Measurements from ENCODE around the gene KLHL21.
"Not testable (repeated sequence)": the region's sequence is repeated elsewhere in the genome, so short reads cannot be mapped to it uniquely, and the experiment has no call there.

KLHL21 gene

DNA sequence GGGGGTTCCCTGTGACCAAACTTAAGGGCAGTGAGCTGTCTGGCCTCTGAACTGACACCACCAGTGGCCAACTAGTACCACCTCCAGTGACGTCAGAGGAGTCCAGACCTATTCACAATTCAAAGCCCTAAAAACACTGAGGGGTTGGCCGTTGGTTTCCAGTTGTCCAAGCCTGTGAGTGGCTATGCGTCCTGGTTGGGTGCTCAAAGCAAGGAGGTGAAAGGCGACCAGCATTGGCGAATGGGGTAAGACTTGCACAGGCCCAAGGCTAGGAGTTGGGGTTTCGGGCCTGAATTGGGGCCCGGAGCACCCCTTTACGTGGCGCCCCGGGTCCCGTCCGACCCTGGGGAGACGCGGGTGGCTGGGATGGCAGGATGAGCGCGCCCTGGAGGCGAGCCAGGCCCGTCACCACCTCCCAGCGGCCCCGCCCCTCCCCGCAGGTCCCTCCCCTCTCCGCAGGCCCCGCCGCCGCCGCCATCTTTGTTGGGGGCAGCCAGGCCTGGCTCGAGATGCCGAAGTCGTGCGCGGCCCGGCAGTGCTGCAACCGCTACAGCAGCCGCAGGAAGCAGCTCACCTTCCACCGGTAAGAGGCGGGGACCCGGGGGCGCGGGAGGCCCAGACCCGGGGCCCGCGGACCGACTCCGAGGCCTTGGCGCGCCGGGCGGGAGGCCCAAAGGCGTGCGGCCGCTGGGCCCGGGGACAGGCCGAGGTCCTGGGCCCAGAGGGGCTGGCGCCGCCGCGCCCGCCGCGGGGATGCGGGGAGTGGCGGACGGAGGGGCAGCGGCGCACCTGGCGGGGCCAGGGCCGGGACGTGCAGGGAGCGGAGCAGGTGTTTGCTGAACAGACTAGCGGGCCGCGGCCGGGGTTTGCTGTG is 22.3 kb upstream of the KLHL21 start, which contains the start of gene THAP3:
THAP3 (plus strand) TSS at position 159 of the 874 bp plus-strand sequence; CDS start at position 510, 351 bp downstream.
- DNase-seq, result peak; percentile 90 to 91

DNA sequence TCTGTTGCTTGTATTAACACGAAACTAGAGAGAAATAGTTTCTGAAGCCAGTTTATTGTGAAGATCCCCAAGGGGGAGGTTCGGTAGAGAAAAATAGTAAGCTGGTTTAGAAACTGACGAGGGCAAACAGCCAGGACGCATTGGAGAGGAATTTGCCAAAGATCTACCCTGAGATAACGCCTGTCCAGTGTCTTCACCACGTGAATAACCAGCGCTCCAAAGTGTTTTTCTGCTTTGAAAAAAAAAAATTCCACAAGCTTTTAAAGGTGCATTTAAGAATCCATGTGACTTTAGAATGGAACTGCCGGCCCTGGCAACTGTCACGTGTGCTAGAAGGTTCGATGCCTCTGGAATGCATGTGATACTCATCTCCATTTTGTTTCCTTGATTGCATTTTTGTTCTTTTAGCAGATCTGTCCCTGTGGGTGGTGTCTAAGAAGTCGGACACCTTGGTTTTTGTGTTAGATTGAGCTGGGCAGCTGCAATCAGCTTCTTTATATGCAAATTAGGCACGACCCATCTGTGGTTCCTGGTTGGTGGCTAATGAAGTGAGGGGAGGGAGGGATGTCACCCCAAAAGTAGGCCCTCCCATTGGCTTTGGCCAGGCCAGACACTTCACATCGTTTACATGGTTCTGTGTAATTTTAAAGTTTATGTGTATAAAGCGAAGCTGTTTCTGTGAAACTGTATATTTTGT is 20.7 kb upstream of the KLHL21 start:
- no peak for DNase-seq

DNA sequence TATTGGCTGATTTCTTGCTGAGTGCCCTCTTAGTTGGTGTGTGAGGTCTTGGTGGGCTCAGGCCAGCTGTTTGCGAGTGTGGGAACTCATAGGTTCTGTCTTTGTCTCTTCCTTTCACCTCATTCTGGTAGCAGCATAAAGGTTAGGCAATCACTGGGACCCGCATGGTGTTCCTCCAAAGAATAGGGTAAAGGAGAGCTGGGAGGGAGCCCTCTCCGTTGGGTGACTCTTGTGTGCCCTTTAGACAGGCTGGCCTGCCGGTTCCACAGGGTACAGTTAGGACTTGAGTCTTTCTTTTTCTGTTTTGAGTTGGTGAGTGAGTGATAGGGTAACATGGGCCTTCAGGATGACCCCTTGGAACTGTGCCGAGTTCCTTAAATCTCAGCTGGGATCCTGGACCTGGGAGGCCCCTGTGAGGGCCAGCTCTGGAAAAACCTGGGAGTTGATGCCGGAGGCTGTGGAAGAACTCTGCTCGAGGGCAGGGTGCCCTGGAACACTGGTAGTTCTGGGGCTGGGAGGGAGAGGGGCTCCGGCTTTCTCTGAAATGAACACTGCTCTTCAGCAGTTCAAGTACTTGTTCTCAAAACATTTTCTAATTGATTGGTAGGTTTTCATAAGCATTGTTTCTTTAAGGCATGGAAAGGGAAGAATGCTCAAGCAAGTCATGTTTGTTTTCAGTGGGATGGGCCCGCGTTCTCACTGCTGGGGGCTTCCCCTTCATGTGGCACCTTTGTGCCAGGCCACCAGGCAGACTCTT is 19.9 kb upstream of the KLHL21 start:
- no peak for DNase-seq

DNA sequence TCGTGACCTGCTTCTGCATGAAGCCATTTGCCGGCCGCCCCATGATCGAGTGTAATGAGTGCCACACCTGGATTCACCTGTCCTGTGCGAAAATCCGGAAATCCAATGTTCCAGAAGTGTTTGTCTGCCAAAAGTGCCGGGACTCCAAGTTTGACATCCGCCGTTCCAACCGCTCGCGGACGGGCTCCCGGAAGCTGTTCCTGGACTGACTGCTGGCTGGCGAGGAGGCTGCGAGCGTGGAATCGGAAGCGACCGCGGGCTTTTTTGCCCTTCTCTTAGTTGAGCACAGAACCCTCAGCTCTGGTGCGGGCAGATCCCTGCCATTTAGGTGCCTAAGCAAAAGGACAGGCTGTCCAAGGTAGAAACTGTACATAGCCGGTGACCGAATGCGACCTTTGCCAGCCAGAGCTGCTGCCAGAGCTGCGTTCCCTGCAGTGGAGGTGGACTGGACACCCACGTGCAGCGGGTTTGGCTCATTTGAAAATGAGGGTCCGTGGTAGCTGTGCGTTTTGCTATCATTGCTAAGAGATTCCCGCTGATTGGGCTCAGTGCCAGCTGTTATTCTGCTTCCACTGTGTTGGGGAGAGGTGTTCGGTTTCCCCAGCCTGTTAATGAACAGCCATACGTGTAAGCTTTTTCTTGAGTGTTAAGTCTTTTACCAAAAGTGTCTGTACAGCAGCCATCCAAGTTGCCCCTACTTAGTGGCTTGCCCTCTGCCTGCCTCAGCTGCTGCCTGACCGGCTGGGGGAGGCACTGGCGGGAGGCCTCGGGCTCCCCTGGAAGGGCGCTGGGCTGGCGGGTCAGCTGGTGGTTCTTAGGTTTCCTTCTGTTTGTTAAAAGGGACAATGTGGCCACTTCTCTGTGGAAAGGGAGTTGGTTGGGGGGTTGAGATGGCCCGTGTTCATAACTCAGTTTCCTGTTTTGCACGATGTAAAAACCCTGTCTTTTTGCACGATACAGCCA is 19.0 kb upstream of the KLHL21 start:
- no peak for DNase-seq

DNA sequence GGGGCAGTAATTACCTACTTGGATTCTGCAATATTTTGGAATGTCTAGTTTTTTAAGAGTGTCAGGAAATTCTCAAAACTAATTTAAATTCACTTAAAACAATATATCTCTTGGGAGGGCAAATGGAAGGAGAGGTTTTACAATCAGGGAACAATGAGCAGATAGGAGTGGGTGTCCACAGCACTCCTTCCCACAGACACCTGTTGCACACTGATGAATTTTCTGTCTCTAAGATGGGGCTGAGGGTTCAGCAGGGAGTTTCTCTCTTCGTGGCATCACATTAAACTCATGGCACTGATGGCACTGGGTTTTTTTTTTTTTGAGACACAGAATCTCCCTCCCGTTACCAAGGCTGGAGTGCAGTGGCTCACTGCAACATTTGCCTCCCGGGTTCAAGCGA is 16.4 kb upstream of the KLHL21 start:
- DNase-seq, result no peak

DNA sequence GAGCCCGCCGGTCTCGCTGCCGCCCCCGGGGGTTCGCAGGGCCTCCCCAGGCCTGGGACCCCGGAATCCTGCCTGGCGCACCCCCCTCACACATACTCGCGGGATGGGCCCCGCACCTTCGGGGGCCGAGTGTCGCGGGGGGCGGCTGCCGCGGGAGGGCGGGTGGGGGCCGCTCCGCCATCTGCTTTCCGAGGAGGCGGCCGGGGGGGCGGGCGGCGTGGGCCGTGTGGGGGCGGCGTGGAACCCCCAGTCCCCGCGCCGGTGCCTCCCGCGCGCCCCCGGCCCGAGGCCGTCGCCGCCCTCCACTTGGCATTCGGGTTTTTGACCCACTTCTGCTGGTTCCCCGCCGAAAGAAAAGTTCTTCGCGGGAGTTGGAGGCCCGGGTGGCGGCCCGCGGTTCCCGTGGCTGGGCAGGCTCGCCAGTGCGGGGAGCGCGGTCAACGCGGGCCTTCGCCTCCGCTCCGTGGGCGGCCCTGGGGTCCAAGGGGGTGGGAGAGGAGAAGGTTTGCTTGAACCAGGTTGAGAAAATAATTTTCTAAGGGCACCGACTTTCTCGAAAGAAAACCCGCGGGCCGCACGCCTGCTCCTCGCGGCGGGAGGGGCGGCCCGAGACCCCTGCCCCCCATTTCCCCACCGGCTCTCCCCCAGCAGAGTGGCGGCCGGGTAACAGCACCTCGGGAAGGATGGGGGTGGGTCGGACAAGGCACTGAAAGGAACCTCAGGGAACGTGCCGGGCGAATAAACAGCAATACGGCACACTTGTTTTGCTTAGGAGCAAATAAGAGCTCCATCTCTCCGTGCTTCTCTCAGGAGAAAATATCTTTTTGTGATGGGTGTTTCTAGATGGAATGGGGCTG is 12.5 kb upstream of the KLHL21 start:
- peak; percentile 24 to 41 for DNase-seq

DNA sequence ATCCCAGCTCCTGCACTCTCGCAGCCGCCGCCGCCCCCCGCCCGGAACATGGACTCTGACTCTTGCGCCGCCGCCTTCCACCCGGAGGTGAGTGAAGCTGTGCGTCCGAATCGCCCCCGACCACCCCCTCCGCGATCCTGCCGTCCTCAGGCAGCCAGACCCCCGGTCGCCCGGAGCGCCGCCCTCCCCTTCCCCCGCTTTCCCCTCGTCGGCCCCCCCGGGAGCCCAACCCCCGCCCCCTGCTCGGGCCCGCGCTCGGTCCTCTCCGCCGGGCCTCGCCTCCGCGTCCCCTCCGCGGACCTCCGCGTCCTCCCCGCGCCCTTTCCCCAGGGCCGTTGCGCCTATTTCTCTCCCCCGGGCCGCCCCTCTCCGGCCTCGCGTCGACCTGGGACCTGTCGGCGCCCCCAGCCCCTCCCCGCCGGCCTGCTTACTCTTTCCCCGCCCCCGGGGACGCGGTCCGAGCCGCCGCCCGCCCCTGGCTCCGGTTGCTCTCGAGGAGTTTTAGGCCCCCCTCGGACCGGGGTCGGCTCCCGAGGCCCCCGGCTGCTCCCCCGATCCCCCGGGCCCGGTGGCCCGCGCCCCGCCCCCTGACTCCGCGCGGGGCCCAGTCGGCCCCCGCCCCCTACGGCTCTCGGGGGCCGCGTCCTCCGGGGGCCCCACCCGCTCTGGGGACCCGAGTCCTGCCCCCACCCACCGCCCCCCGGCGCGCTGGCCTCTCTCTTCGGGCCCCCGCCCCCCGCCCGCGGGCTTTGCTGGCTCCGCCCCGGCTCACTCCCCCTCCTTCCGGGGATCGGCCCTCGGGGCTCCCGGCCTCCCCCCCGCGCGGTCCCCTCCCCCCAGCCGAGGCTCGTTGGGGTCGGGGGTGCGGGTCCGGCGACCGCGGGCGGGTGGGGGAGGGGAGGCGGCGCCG is 11.6 kb upstream of the KLHL21 start:
- peak; percentile 63 to 68 for DNase-seq

DNA sequence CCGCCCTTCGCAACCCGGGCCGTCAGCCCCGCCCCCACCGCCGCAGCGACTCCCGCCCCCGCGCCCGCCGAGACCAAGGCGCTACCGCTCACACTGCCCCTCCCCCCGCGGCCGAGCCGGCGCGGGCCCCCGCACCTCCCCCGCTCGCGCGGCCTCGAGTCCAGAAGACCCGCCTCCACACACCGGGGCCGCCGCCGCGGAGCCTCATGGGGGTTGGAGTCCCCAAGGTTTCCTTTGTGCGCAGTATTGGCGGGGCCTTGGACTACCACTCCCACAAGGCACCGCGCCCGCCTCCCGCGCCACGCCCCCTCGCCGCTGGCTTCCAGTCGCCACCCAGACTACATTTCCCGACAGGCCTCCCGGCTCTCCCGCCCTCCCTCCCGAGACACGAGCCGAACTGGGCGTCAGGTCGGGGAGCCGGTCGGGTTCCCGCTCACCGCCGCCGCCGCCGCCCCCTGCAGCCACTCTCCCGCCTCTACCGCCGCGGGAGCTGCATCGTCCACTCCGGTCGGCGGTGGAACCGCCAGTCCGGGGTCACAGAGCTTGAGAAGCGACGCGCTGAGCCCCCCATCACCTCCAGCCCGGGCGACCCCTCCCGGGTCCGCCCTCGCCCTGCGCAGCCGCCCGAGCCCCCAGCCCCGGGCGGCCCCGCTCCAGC is 10.8 kb upstream of the KLHL21 start, which contains the start of gene PHF13:
PHF13 (plus strand) TSS at position 371 of the 658 bp plus-strand sequence. CDS start 336 bp downstream, outside the sequence.
- peak; percentile 99 for DNase-seq

DNA sequence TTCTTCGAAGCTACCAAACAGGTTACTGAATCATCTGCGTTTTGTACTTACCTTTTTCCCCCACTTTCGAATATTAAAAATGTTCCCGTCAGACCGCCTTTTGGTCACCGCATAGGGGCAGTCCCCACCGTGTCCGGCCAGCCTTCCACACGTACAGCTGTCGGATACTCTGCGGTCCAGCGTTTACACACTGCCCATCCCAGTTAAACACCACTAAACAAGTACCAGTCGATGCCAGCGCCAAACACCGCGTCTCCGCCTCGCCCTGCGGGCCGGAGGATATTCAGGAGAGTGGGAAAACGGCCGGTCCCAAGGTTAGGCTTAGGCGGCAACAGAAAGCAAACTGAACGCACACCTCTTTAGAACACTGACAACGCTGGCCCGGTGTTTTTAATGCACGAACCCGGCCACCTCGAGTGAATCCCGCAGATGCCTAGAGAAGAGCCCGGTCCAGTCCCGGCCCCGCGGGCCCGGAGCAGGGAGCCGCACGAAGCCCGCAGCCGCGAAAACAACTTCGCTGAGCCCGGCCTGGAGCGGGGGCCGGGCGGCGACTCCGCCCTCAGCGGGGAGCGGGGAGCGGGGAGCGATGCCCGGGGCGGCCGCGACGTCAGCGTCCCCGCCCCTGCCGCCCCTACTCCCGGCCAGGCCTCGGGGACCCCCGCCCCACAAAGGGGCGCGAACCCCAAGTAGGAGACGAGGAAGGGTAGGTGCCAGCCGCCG is 10.1 kb upstream of the KLHL21 start:
- no peak for DNase-seq

DNA sequence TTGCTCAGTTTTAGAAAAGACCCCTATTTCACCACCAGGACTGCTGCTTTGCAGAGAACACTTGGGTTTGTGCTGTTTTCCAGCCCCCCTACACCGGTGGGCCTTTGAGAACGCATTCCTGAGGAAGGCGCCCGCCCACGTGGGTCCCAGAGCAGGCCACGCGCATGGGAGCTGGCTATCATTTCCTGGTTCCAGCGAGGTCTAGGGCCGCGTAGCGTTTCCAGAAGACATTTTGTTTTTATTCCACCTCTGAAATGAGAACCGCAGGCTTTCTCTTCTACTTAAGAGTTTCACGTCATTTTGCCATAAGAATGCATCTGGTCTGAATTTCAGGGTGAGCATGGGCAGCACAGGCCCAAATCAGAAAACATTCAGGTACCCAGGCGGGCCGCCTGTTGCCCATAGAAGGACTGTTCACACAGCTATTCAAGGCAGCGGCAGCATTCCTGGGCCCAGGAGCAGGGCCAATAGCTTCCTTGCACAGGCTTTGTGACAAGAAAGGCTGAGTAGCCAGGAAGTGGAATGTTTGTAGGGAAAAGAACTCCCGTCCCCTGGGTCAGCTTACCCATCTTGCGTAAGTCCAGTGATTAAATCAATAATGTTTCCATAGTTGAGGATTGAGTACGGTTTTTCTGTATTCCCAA is 1.4 kb upstream of the KLHL21 start:
- no peak for DNase-seq

DNA sequence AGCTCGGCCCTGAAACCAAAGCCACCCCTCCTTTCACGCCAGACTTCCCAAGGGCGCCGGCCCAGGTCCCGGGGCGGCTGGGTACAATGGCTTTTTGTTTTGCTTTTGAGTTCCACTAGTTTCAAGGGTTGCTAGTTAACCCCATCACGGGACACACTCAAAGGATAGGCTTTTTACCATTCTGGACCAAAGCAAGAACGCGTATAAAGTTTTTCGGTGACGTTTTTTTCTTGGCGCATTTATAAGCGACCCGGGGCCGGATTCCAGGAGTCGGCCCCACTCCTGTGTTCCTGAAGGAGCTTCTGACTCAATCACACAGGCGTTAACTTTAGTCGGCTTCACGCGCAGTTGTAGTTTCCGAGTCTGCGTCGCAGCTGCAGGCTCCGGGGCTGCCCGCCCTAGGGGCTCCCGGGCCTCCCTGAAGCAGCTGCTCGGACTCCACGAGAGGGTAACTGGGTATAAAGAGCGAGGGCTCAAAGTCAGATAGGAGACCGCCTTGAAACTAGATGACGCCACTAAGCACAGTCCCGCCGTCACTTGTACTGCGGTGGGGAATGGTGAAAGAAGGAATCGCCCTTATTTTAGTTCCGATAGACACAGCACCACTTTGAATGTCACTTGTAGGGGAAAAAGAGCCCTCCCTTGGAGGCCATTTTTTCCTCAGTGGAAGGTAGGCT is 707 bp upstream of the KLHL21 start:
- peak; percentile 51 to 56 for DNase-seq

DNA sequence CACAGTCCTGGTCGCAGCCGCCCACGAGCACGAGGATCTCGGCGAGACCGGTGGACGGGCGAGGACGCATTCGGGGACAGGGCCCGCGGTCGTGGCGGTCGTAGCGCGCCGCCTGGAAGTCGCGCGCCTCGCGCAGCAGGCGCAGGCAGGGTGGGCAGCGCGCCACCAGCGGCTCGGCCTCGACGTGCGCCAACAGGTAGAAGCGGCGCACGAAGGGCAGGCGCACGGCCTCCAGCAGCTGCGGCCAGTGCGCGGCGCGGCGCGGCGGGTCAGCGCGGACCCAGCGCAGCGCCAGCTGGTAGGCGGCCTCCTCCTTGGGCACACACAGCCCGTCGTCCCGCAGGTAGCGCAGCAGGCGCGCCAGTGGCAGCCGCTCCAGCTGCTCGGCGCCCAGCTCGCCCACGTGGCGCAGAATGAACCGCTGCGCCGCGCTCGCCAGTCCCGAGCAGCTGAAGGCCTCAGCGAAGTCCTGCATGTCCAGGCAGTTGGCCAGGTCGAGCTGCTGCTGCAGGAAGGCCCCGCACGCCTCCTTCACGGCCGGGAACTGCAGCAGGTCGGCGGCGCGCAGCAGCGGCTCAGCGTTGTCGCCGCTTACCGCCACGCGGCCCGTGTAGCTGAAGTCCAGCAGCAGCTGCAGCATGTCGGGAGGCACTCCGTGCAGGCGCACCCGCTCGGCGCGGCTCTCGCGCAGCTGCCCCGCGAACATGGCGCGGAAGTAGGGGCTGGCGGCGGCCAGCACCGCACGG is 573 bp downstream of the KLHL21 start:
- DNase-seq, result peak; percentile 25 to 29

DNA sequence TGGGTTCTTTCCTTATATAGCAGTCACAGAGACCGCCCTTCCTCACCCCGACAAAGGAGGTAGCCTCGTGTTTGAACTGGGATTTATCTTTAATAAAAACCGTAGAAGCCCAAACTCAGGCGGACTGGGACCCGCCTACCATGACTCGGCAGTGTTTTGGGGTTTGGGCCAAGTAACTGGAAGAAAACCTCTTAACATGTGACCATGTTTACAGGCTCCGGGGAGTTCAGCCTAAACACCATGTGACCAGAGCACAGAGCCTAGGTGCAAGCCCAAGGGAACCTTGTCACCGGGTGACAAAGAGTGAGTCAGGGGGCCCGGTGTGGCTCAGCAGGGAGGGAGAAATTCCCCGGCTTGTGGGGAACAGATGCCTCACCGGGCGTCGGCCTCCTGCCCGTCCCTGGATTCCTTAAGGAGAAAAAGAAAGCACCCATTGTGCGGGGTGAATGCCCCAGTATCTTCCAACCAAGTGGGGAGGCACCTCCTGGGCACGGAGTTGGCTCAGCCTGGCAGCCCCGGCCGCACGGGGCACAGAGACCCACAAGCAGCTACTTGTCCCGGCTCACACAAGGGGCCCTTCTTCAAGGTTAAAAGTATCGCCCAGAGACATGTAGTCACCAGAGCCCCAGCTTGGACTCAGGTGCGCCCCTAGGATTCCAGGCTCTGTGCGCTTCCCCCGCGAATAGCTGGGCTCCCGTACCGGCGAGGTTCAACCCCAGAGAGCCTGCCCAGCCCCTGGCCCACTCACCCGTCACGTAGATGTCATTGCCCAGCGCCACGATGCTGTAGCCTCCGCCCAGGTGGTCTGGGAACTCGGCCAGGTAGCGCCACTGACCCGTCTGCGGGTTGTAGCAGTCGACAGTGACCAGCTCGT is 1.4 kb downstream of the KLHL21 start:
- peak; percentile 82 to 84 for DNase-seq

DNA sequence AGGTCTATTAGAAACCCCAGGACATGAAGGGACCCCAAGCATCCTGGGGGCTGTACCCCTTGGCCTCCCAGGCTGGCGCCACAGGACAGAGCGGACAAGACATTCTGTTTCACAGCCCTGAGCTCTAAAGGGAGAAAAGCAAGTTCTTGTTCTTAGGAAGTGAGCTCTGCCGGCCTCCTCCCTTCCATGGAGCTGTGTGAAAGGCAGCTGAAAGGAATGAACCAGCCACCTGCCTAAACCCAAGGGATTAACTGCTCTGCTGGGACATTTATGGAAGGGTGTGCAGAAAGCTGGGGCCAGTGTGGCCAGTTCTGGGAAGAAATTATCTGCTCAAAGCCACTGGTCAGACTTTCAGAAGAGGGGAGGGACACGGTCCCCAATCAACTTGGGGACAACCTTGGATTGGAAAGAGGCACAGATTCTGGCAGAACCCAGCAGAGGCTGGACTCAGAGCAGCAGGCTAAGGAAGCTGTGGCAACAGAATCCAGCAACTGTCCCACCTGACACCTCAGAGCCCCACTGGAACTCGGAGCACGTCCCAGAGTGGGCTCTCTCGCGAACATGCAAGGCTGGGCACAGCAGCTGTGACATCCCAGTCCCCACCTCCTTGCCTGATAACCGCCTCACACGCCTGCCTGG is 2.1 kb downstream of the KLHL21 start:
- no peak for DNase-seq

DNA sequence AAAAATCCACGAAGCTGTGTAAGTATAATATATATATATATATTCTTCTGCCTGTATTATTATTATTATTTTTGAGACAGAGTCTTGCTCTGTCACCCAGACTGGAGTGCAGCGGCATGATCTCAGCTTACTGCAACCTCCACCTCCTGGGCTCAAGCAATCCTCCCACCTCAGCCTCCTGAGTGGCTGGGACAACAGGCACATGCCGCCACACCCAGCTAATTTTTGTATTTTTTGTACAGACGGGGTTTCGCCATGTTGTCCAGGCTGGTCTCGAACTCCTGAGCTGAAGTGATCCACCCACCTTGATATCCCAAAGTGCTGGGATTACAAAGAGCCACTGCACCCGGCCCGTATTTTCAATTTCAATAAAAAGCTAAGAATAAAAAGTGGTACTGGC is 2.7 kb downstream of the KLHL21 start:
- not testable (repeated sequence) for DNase-seq
